Endothelial cell of umbilical vein (primary cell): ENCODE results near the gene TRANK1. TPM values are rescaled to one million over a fixed set of nuclear protein-coding genes. Genes with fewer than 3 reads are reported as not detected.

Experiments used
- BruUV-seq: library from RNA; stranded (reverse); fragments of 400-500 nt; replicated peaks from 2 replicates; lab custom pipeline; 2021; lab: Mats Ljungman, UMichigan
- CTCF ChIA-PET: fragments of 300-600, 350-600 bp; sonication (Branson Sonifier 250); formaldehyde crosslinking; loops from one replicate; lab custom pipeline; 2021; ENCODE audit warnings: antibody characterized with exemption, inconsistent platforms; lab: Charles Lee
- POLR2A ChIA-PET: fragments of 300-600, 350-600 bp; sonication (Branson Sonifier 250); formaldehyde crosslinking; loops from one replicate; lab custom pipeline; 2021; ENCODE audit warnings: antibody characterized with exemption, inconsistent platforms; lab: Charles Lee
- DNase-seq: peaks from one replicate; pipeline ENCODE4 v3.0.0-alpha.2; 2011; ENCODE audit warnings: low read depth, low spot score
- FAIRE-seq: peaks from 2 replicates; lab custom pipeline; 2011; peaks lifted over from hg19 to GRCh38; lab: Jason Lieb, UNC
- H2AFZ ChIP-seq: 2 replicates; pipeline ENCODE4 v1.6.0; 2012; ENCODE audit warnings: low read depth, low read length, control low read depth, inconsistent platforms
- H3K27ac ChIP-seq: 2 replicates; pipeline ENCODE4 v1.5.1; 2011; ENCODE audit warnings: low read depth, mild to moderate bottlenecking, control low read depth, low read length, moderate library complexity; ENCODE audit not compliant: insufficient read depth
- H3K27me3 ChIP-seq, 2 experiments: 2 replicates each; pipeline versions ENCODE4 v1.6.0 to v1.6.1; 2011; ENCODE audit warnings: low read length in 2 of 2, mixed read lengths in 1 of 2; ENCODE audit not compliant: control insufficient read depth in 2 of 2, insufficient read depth in 2 of 2
- H3K36me3 ChIP-seq, 2 experiments: 2 replicates in 1 of 2; 3 replicates in 1 of 2; pipeline ENCODE4 v1.5.1; 2011; ENCODE audit warnings: low read length in 2 of 2, mild to moderate bottlenecking in 1 of 2, moderate library complexity in 1 of 2; ENCODE audit not compliant: control insufficient read depth in 2 of 2, insufficient read depth in 2 of 2; ENCODE audit errors: extremely low read depth in 1 of 2
- H3K4me1 ChIP-seq: 3 replicates; pipeline ENCODE4 v1.5.1; 2011; ENCODE audit warnings: mild to moderate bottlenecking, low read length; ENCODE audit not compliant: control insufficient read depth, insufficient read depth; ENCODE audit errors: extremely low read depth
- H3K4me2 ChIP-seq: 2 replicates; pipeline ENCODE4 v1.6.1; 2011; ENCODE audit warnings: low read length, control low read depth, mixed read lengths; ENCODE audit not compliant: insufficient read depth
- H3K4me3 ChIP-seq, 3 experiments: fragments of 200-600 bp in 1 of 3; sonication (generic), shearing (Covaris generic) in 1 of 3; replicated peaks in 1 of 3; 2 replicates each; pipeline ENCODE4 v1.5.1; 2011 to 2016; ENCODE audit warnings: control low read depth in 3 of 3, low read length in 3 of 3, mild to moderate bottlenecking in 2 of 3, inconsistent platforms in 1 of 3, low read depth in 1 of 3, moderate library complexity in 1 of 3; ENCODE audit not compliant: insufficient read depth in 1 of 3
- H3K79me2 ChIP-seq: 2 replicates; pipeline ENCODE4 v1.6.0; 2012; ENCODE audit warnings: low read length, inconsistent platforms; ENCODE audit not compliant: control insufficient read depth, insufficient read depth
- H3K9ac ChIP-seq: replicated peaks from 2 replicates; pipeline ENCODE3; 2011; ENCODE audit warnings: low read length, control low read depth; ENCODE audit not compliant: insufficient read depth; ENCODE audit errors: extremely low read depth
- H3K9me1 ChIP-seq: replicated peaks from 3 replicates; pipeline ENCODE4 v1.6.0; 2011; ENCODE audit warnings: mild to moderate bottlenecking, low read length; ENCODE audit not compliant: control insufficient read depth, insufficient read depth; ENCODE audit errors: extremely low read depth
- H3K9me3 ChIP-seq: replicated peaks from 2 replicates; pipeline ENCODE4 v1.5.1; 2012; ENCODE audit warnings: low read length, inconsistent platforms; ENCODE audit not compliant: control insufficient read depth, insufficient read depth
- H4K20me1 ChIP-seq: replicated peaks from 2 replicates; pipeline ENCODE3; 2011; ENCODE audit warnings: mild to moderate bottlenecking, low read length; ENCODE audit not compliant: control insufficient read depth, insufficient read depth; ENCODE audit errors: extremely low read depth
- CTCF ChIP-seq, 2 donors: IDR thresholded peaks; 1 replicate in 1 of 2; 2 replicates in 1 of 2; pipeline ENCODE4 v1.5.1; 2011; ENCODE audit warnings: low read length in 2 of 2, mild to moderate bottlenecking in 2 of 2, moderate library complexity in 2 of 2, control low read depth in 1 of 2, inconsistent platforms in 1 of 2, low read depth in 1 of 2; ENCODE audit not compliant: insufficient read depth in 1 of 2; ENCODE audit errors: extremely low read depth in 1 of 2
- EZH2 ChIP-seq: IDR thresholded peaks from 2 replicates; pipeline ENCODE4 v1.6.1; 2012; ENCODE audit warnings: borderline replicate concordance, low read depth, mild to moderate bottlenecking, moderate library complexity, low read length, inconsistent platforms; ENCODE audit not compliant: severe bottlenecking
- FOS ChIP-seq: IDR thresholded peaks from 2 replicates; pipeline ENCODE4 v1.6.1; 2011; ENCODE audit warnings: mild to moderate bottlenecking, low read length, moderate library complexity, borderline replicate concordance; ENCODE audit not compliant: insufficient read depth
- GATA2 ChIP-seq: IDR thresholded peaks from 2 replicates; pipeline ENCODE4 v1.7.0; 2011; ENCODE audit warnings: low read depth, mild to moderate bottlenecking, moderate library complexity, mixed read lengths, low read length; ENCODE audit not compliant: insufficient read length, insufficient read depth
- JUN ChIP-seq: IDR thresholded peaks from 2 replicates; pipeline ENCODE4 v1.6.1; 2011; ENCODE audit warnings: borderline replicate concordance, low read depth; ENCODE audit not compliant: insufficient read length, insufficient read depth
- MYC ChIP-seq: IDR thresholded peaks from one replicate; pipeline ENCODE4 v1.6.1; 2011; ENCODE audit warnings: mild to moderate bottlenecking, low read depth, low read length
- POLR2A ChIP-seq: IDR thresholded peaks from 2 replicates; pipeline ENCODE4 v1.6.1; 2012; ENCODE audit warnings: low read depth, mild to moderate bottlenecking, control low read depth, low read length
- POLR2AphosphoS5 ChIP-seq: IDR thresholded peaks from 2 replicates; pipeline ENCODE4 v1.6.1; 2012; ENCODE audit warnings: low read depth, mild to moderate bottlenecking, control low read depth, low read length, moderate library complexity; ENCODE audit not compliant: insufficient read depth
- dilution Hi-C: fragments of 300-500 bp; cut with MboI; formaldehyde crosslinking; loops from one replicate; pipeline ENCODE4 v1.15.0; 2019; ENCODE audit warnings: low sequenced_read_pairs; ENCODE audit not compliant: extremely low pct_ligation_motif_present
- intact Hi-C: fragments of 100-400 bp; cut with micrococcal nuclease; formaldehyde crosslinking; loops from one replicate; pipeline ENCODE4 v1.10.0; 2022
- polyA plus RNA-seq, 4 experiments: library from polyadenylated mRNA; depleted of rRNA in 3 of 4; stranded (reverse) in 3 of 4; unstranded in 1 of 4; fragments of >200 nt; gene quantifications; 2 replicates each; pipeline versions ENCODE4 v1.2.1 to v1.2.3, GENCODE V29; 2011 to 2012; ENCODE audit warnings: missing spikeins in 1 of 4
- total RNA-seq: library from RNA; stranded (reverse); gene quantifications from 2 replicates; pipeline ENCODE4 v1.2.3, GENCODE V29; 2021
- TF ChIP-seq, protein P1 (sequence below): IDR thresholded peaks from 2 replicates; pipeline ENCODE4 v1.6.1; 2011; ENCODE audit not compliant: insufficient read depth, insufficient read length

Gene TRANK1
- total and polyA plus RNA-seq, 2 donors (not counting 3 experiments of a cell fraction or from before 2014, with no cell fraction given) = 4.6 to 14.4 TPM

- Histone ChIP-seq H4K20me1 (no peaks in the 10 kb centered on the region), H3K9me1 (no peaks in the 10 kb centered on the region), H3K9ac (no peak overlapping the region), H2AFZ (no peak overlapping the region), H3K4me3 (no peak overlapping the region), H3K9me3 (no peaks in the 10 kb centered on the region), H3K4me1 (peaks cover 9% of the 10 kb centered on the region), H3K4me2 (peak overlapping the region; percentile 43), H3K79me2 (no peaks in the 10 kb centered on the region), H3K36me3 (peaks cover 0 to 2% of the 10 kb centered on the region in 2 experiments), H3K27me3 (no peaks in the 10 kb centered on the region), H3K27ac (peak overlapping the region; percentile 31)
- peak; percentile 62 for DNase-seq
- ChIA-PET CTCF (interaction anchor here (0.7 to 1.4 kb wide), 6 partner anchors 8 to 415 kb away, joined by 3 to 9 read pairs (median 4); no protein-coding TSS in a partner anchor), POLR2A (no interaction called here)
- BruUV-seq = no TSS peak
- intact Hi-C loops (loop anchor here (1.0 kb wide), 1 partner anchor 15 kb away; no protein-coding TSS in a partner anchor), dilution Hi-C loops (no loop called here)
- TF ChIP-seq POLR2AphosphoS5 (no peak), CTCF (IDR thresholded peaks at IDR 0.05; ENCODE audit: extremely low read depth in 1 of 2, insufficient read depth in 1 of 2, low read depth in 1 of 2, low read length in 2 of 2) (no peak), MYC (no peak), JUN (peak; percentile 9), FOS (peak; percentile 7), POLR2A (no peak), EZH2 (no peak), GATA2 (no peak)
- TF ChIP-seq, protein P1, sequence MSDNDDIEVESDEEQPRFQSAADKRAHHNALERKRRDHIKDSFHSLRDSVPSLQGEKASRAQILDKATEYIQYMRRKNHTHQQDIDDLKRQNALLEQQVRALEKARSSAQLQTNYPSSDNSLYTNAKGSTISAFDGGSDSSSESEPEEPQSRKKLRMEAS = no peak
- peak; percentile 92 for FAIRE-seq
These were observed 51.7 kb downstream of the TRANK1 start for GRCh38 chr3:36893137-36893557.
